ENCODE measurements around the gene PIH1D2.

GRCh38 chr11:112044961-112045360, 28.9 kb downstream of the PIH1D2 start:
- TF ChIP-seq POLR2A (IDR thresholded peaks at IDR 0.05) (no peak), CTCF (IDR thresholded peaks at IDR 0.05) (no peak)
